HG03460 (cell line): Measurements from ENCODE around the gene RYK.

Source experiments
- ATAC-seq: cut with Tn5 transposase; IDR thresholded peaks from one replicate; pipeline ENCODE4 v1.9.1; 2021; ENCODE audit not compliant: unreplicated experiment

Gene RYK

GRCh38 chr3:134153761-134154160 lies 96.9 kb downstream of the RYK start:
- no peak for ATAC-seq

DNA sequence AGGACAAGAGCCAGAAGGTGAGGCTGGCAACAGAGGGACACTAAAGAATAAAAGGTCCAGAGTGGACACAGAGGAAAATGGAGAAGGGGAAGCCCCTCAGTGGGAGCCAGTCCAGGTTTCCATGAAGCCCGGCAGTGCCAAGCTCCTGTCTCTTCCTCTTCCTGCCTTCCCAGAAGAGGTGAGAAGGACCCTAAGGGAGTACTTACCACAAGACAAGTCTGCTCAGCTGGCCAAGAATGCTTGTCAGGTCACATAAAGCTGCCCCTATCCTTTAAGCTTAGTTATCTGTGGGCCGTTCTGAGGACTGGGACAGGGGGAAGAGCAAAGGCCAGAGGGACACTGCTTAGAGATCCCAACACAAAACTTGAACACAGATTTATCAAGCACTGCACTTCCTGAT lies 100.2 kb downstream of the RYK start:
- ATAC-seq, result no peak

- ATAC-seq, result no peak
Measured at GRCh38 chr3:134149286-134149685, 101.4 kb downstream of the RYK start.

DNA sequence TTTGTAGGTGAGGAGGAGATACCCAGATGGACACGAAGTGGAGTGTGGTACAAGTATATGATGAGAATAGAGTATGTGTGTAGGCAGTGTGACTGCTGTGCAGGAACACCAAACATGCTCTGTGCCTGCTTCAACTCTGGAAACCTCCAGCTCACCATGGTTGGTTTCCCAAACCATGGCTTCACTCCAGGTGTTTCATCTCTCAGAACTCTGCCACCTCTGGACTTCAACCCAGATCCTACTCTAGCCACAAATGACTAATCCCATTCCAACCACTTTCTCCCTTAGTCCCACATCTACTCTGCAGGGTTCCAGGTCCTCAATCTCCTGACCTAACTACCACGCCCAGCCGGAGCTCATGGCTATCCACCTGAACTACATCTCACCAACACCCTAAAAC lies 102.1 kb downstream of the RYK start:
- no peak for ATAC-seq

- ATAC-seq, result no peak
Measured at GRCh38 chr3:134147411-134147810, 103.2 kb downstream of the RYK start.

DNA sequence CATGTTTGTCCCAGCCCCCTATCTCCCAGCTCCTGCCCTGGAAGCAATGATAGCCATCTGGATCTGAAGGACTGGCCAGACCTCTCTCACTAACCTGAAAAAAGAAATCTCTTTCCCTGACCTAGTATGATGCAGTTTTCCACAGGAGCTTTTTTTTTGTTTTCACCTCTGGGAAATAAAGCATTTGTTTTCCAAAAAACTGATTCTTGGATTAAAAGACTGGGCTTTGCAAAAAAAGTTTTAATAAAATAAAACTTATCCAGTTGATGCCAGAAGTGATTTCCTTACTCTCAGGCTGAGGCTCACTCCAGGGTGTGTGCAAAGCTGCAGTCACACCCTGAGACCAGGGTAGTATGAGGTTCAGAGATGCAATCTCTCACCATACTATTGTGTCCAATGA lies 104.0 kb downstream of the RYK start:
- ATAC-seq, result no peak

DNA sequence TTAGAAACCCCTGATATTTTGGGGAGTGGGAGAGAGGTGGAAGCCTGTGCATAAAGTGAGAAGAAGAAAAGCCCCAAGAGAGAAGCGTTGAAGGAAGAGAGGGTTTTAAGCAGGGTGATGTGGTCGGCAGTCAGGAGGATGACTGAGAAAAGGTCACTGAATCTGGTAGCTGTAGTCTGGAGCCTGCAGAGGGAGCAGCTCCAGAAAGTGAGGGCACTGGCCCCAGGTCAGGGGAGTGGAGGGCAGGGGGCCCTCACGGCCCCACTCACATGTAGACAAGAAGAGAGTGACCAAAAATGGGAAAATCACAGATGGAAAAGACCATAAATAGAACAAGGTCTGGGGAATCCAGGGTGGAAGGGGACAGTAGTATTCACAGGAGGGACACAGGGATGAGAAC lies 105.5 kb downstream of the RYK start:
- ATAC-seq, result no peak

DNA sequence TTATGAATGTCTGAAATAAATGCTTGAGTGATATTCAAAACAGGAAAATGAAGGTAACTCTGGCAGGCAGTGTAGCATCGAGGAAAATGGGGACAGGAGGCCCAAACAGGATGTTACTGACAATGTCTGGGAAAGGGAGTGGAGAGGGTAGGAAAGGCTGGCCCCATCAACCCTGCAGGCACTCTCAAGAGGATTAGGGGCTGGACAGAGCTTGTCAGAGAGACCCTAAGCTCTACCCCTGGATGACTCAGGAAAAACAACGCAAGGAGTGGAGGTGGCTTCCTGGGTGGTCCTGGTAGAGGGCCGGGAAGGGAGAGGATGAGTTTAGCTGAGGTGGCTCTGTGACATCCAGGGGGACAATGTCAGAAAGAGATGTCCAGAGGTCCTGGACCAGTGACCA lies 106.0 kb downstream of the RYK start:
- no peak for ATAC-seq

GRCh38 chr3:134143828-134144401 lies 106.7 kb downstream of the RYK start:
- ATAC-seq, result no peak

- no peak for ATAC-seq
Measured at GRCh38 chr3:134136604-134137003, 114.1 kb downstream of the RYK start.

GRCh38 chr3:134134698-134135415 lies 115.8 kb downstream of the RYK start:
- no peak for ATAC-seq

DNA sequence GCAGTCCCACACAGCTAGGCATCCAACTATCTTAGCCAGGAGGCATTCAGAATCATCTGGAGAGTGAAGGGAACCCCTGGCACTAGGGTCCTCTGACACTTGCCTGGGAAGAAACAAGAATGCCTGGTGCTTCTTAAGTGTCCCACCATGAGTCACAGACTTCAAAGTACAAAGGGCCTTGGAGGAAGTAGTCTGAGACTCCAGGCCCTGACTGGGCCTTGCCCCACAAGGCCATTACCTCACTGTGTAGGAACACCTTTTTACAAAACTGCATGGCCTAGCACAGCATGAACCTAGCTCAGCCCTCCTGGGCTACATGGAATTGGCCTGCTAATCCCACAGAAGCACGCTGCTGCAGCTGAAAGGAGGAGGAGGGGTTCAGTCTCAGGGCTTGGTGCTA lies 116.4 kb downstream of the RYK start:
- no peak for ATAC-seq

- no peak for ATAC-seq
Measured at GRCh38 chr3:134132961-134133360, 117.7 kb downstream of the RYK start.

DNA sequence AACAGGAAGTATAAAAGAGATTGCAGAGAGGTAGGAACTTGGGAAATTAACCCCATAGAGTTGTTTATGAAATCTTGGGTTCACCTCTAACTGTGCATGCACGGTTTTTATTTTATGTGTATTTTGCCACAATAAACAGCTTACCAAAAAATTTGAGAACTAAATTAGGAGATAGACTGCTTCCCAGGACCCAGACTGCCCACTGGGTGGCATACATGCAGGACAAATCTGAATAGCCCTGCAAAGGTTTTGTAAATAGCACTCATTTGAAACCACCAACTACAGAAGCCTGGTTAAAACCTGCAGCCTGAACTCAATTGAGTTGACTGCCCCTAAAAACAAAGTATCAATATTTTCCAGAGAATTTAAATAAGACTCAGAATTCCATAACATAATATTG lies 124.5 kb downstream of the RYK start:
- ATAC-seq, result no peak

- ATAC-seq, result no peak
Measured at GRCh38 chr3:134114726-134115125, 135.9 kb downstream of the RYK start.

DNA sequence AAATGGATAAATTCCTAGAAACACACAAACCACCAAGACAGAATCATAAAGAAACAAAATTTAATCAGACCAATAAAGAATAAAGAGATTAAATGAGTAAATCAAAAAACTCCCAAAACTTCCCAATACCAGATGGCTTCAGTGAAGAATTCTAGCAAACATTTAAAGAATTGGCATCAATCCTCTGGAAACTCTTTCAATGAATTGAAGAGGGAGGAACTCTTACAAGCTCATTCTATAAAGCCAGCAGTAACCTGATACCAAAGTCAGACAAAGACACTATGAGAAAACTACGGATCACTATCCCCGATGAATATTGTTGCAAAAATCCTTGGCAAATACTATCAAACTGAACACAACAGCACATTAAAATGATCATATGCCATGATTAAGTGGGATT lies 139.0 kb downstream of the RYK start:
- ATAC-seq, result no peak

- no peak for ATAC-seq
Measured at GRCh38 chr3:134110963-134111362, 139.7 kb downstream of the RYK start.
